Activated T-cell treated with anti-CD3 and anti-CD28 coated beads, Interleukin-2, amount 50 U/mL, for 24 hours (primary cell): ENCODE data around the gene GLCE.

Source experiments
- DNase-seq: peaks from one replicate; pipeline ENCODE4 v3.0.0-alpha.2; 2020
- H3K27ac Mint-ChIP-seq: 2 replicates; pipeline ENCODE4 v1.8.0; 2020; ENCODE audit warnings: mild to moderate bottlenecking, mixed read lengths
- H3K27me3 Mint-ChIP-seq: 2 replicates; pipeline ENCODE4 v1.8.0; 2020; ENCODE audit warnings: mixed read lengths
- H3K36me3 Mint-ChIP-seq: 2 replicates; pipeline ENCODE4 v1.8.0; 2020; ENCODE audit warnings: low read depth, mixed read lengths
- H3K4me1 Mint-ChIP-seq: 2 replicates; pipeline ENCODE4 v1.8.0; 2020; ENCODE audit warnings: low read depth, mixed read lengths
- H3K4me3 Mint-ChIP-seq: 2 replicates; pipeline ENCODE4 v1.8.0; 2020; ENCODE audit warnings: mild to moderate bottlenecking, moderate library complexity, mixed read lengths
- H3K9me3 Mint-ChIP-seq: 2 replicates; pipeline ENCODE4 v1.8.0; 2020; ENCODE audit warnings: mixed read lengths

Gene GLCE

GRCh38 chr15:69223083-69223813 lies 62.8 kb downstream of the GLCE start:
- no peak for DNase-seq
- no peaks in the 10 kb centered on the region for H3K4me1 Mint-ChIP-seq
- H3K36me3 Mint-ChIP-seq, result peaks cover 14% of the 10 kb centered on the region
- no peaks in the 10 kb centered on the region for H3K27me3 Mint-ChIP-seq
- H3K4me3 Mint-ChIP-seq, result no peak overlapping the region
- peaks cover 18% of the 10 kb centered on the region for H3K9me3 Mint-ChIP-seq
- no peak overlapping the region for H3K27ac Mint-ChIP-seq

- no peak overlapping the region for H3K27ac Mint-ChIP-seq
- no peaks in the 10 kb centered on the region for H3K27me3 Mint-ChIP-seq
- H3K36me3 Mint-ChIP-seq, result peaks cover 22% of the 10 kb centered on the region
- H3K4me3 Mint-ChIP-seq, result no peak overlapping the region
- peaks cover 18% of the 10 kb centered on the region for H3K9me3 Mint-ChIP-seq
- DNase-seq, result no peak
- H3K4me1 Mint-ChIP-seq, result no peaks in the 10 kb centered on the region
Measured at GRCh38 chr15:69224383-69224782, 63.9 kb downstream of the GLCE start.

DNA sequence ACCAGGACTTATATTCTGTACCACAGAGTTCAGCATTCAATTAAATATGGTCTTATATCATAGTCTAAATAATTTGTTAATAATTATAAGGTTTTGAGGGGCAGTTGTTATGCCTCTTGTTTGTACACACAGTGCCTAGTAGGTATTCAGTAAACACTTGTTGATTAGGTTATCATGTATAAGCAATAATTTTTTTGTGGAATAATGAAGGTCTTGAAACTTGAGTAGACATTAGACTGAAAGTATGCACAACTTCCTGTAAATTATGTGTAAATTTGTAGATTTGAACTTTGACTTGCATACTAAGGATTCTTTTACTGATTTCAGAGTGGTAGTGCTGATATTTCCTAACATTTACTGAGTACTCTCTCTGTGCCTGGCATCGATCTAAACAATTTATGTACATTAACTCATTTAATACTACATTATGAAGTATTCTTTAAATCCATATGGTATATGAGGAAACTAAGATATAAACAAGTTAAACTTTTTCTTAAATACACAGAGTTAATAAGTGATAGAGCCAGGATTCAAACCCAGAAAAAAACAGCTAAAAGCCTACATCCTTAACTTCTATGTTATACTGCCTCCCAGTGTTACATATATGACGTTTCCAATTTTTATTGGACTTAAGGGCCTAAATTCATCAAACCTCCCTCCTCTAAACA lies 65.1 kb downstream of the GLCE start:
- H3K27me3 Mint-ChIP-seq, result no peaks in the 10 kb centered on the region
- no peaks in the 10 kb centered on the region for H3K4me1 Mint-ChIP-seq
- H3K9me3 Mint-ChIP-seq, result peaks cover 18% of the 10 kb centered on the region
- peaks cover 21% of the 10 kb centered on the region for H3K36me3 Mint-ChIP-seq
- H3K27ac Mint-ChIP-seq, result no peak overlapping the region
- DNase-seq, result no peak
- H3K4me3 Mint-ChIP-seq, result no peak overlapping the region

- H3K36me3 Mint-ChIP-seq, result peaks cover 19% of the 10 kb centered on the region
- H3K27me3 Mint-ChIP-seq, result no peaks in the 10 kb centered on the region
- peaks cover 18% of the 10 kb centered on the region for H3K9me3 Mint-ChIP-seq
- no peak overlapping the region for H3K27ac Mint-ChIP-seq
- no peaks in the 10 kb centered on the region for H3K4me1 Mint-ChIP-seq
- DNase-seq, result no peak
- H3K4me3 Mint-ChIP-seq, result no peak overlapping the region
Measured at GRCh38 chr15:69226023-69226355, 65.6 kb downstream of the GLCE start.

DNA sequence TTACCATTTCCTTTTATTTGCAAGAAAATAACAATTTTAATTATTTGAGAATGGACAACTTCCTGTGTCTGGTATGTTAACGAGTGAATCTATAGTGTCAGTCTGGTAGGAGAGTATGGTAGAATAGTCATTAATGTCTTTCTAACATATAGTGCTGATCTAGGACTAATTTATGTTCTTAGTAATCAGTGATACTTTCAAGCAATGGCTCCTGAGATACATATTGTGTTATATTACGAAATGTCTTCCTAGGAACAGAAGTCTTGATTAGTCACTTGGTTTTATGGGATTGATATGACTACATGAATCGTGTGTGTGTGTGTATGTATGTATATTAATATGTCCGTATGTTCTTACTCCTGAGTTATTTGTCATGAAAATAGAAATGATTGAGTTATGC lies 71.7 kb downstream of the GLCE start:
- Mint-ChIP-seq H3K4me3 (no peak overlapping the region), H3K9me3 (no peaks in the 10 kb centered on the region), H3K27ac (no peak overlapping the region), H3K4me1 (peaks cover 5% of the 10 kb centered on the region), H3K27me3 (no peaks in the 10 kb centered on the region), H3K36me3 (peaks cover 10% of the 10 kb centered on the region)
- no peak for DNase-seq

DNA sequence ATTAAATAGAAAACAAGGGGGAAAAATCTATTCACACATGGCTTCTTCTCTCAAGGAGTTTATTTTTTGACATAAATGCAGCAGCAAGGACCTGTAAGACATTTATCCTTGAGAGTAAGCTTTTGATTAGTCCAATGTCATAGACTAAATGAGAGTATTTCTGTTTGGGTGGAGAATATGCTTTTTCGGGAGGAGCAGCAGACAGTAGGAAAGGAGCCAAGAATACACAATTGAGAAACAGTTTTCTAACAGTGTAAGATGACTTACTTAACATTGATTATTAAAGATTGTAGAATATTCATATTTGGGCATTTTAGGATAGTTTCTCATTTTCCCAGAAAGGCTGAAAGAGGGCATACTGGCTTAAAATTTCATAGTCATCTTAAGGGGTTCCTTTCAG lies 72.3 kb downstream of the GLCE start:
- Mint-ChIP-seq H3K4me1 (peaks cover 5% of the 10 kb centered on the region), H3K36me3 (peaks cover 10% of the 10 kb centered on the region), H3K27me3 (no peaks in the 10 kb centered on the region), H3K27ac (no peak overlapping the region), H3K4me3 (no peak overlapping the region), H3K9me3 (no peaks in the 10 kb centered on the region)
- no peak for DNase-seq

- no peak overlapping the region for H3K4me3 Mint-ChIP-seq
Measured at GRCh38 chr15:69234676-69235075, 74.2 kb downstream of the GLCE start.

GRCh38 chr15:69236505-69236904 lies 76.1 kb downstream of the GLCE start:
- no peak overlapping the region for H3K4me3 Mint-ChIP-seq
- peaks cover 2% of the 10 kb centered on the region for H3K36me3 Mint-ChIP-seq
- no peaks in the 10 kb centered on the region for H3K27me3 Mint-ChIP-seq
- no peaks in the 10 kb centered on the region for H3K9me3 Mint-ChIP-seq
- no peak for DNase-seq
- no peak overlapping the region for H3K27ac Mint-ChIP-seq
- H3K4me1 Mint-ChIP-seq, result peaks cover 5% of the 10 kb centered on the region

More at GRCh38 chr15:69234676-69235075, 74.2 kb downstream of the GLCE start:
- Mint-ChIP-seq H3K36me3 (peaks cover 2% of the 10 kb centered on the region), H3K4me1 (peaks cover 5% of the 10 kb centered on the region), H3K27ac (no peak overlapping the region), H3K27me3 (no peaks in the 10 kb centered on the region), H3K9me3 (no peaks in the 10 kb centered on the region)
- no peak for DNase-seq

DNA sequence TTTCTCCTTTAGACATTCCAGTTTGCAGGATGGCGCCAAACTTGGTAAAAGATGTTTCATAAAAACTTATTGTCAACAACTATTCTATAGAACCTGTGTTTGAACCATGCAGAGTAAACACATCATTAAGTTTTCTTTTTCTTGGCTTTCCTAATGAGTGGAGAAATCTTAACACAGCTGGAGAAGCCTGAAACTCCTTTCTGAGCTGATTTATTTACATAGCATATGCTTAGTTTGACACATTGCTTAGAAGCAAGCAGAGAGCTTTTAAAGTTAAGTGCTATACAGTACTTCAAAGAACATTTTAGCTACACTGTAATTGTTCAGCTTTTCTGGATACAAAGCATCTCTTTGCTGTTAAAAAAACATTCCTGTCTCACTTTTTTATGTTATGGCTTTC lies 77.3 kb downstream of the GLCE start:
- Mint-ChIP-seq H3K9me3 (no peaks in the 10 kb centered on the region), H3K36me3 (peaks cover 2% of the 10 kb centered on the region), H3K27ac (no peak overlapping the region), H3K27me3 (no peaks in the 10 kb centered on the region), H3K4me1 (no peaks in the 10 kb centered on the region), H3K4me3 (no peak overlapping the region)
- DNase-seq, result no peak

DNA sequence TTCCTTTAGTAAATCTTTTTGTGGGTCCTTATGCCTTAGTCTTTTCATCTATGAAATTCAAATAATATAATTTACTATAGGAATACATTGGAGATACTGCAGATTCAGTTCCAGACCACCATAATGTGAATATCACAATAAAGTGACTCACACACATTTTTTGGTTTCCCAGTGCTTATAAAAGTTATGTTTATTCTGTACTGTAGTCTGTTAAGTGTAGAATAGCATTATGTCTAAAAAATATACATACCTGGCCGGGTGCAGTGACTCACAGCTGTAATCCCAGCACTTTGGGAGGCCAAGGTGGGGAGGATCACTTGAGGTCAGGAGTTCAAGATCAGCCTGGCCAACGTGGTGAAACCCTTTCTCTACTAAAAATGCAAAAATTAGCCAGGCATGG lies 84.4 kb downstream of the GLCE start:
- no peak for DNase-seq
- no peaks in the 10 kb centered on the region for H3K27me3 Mint-ChIP-seq
- no peaks in the 10 kb centered on the region for H3K9me3 Mint-ChIP-seq
- H3K36me3 Mint-ChIP-seq, result no peaks in the 10 kb centered on the region
- no peak overlapping the region for H3K4me3 Mint-ChIP-seq
- H3K4me1 Mint-ChIP-seq, result no peaks in the 10 kb centered on the region
- H3K27ac Mint-ChIP-seq, result no peak overlapping the region

GRCh38 chr15:69253156-69253555 lies 92.7 kb downstream of the GLCE start:
- H3K9me3 Mint-ChIP-seq, result no peaks in the 10 kb centered on the region
- H3K27me3 Mint-ChIP-seq, result no peaks in the 10 kb centered on the region
- no peak overlapping the region for H3K27ac Mint-ChIP-seq
- H3K4me1 Mint-ChIP-seq, result no peaks in the 10 kb centered on the region
- no peak overlapping the region for H3K4me3 Mint-ChIP-seq
- DNase-seq, result no peak
- H3K36me3 Mint-ChIP-seq, result peaks cover 1% of the 10 kb centered on the region

DNA sequence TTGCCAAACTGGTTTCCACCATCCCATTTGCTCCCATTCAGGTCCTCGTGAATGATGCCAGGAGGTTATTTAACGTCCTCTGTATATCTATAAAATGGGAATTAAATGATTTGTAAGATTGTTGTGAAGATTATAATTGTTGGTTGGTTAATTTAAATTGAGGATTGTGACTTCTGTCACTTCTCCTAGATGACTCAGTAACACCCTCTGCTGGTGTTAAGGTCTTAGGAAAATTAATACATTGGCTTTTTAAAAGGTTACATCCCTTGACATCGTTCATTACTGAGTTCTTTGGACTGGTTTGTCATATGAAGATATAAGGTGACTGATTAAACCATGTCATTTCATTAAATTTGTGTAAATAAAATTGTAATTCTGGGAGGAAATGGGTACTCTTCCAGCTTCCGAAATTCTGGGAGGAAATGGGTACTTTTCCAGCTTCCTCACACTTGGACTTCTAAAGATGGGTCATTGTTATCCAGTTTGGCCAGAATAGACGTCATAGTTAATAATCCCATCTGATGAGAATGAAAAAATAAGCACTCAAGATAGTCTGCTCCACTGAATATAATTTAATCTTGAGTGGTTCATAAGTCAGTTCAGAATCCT lies 105.0 kb downstream of the GLCE start:
- no peak for DNase-seq
- H3K9me3 Mint-ChIP-seq, result no peaks in the 10 kb centered on the region
- no peaks in the 10 kb centered on the region for H3K4me1 Mint-ChIP-seq
- H3K36me3 Mint-ChIP-seq, result no peaks in the 10 kb centered on the region
- no peak overlapping the region for H3K27ac Mint-ChIP-seq
- H3K27me3 Mint-ChIP-seq, result no peaks in the 10 kb centered on the region
- no peak overlapping the region for H3K4me3 Mint-ChIP-seq

GRCh38 chr15:69271217-69271616 lies 110.8 kb downstream of the GLCE start:
- no peak for DNase-seq
- Mint-ChIP-seq H3K27ac (no peak overlapping the region), H3K4me3 (no peak overlapping the region), H3K9me3 (no peaks in the 10 kb centered on the region), H3K4me1 (no peaks in the 10 kb centered on the region), H3K27me3 (peaks cover 3% of the 10 kb centered on the region), H3K36me3 (no peaks in the 10 kb centered on the region)

- Mint-ChIP-seq H3K9me3 (no peaks in the 10 kb centered on the region), H3K27me3 (peaks cover 3% of the 10 kb centered on the region), H3K27ac (no peak overlapping the region), H3K4me1 (no peaks in the 10 kb centered on the region), H3K36me3 (no peaks in the 10 kb centered on the region), H3K4me3 (no peak overlapping the region)
- no peak for DNase-seq
Measured at GRCh38 chr15:69272139-69272538, 111.7 kb downstream of the GLCE start.

GRCh38 chr15:69272891-69273290 lies 112.5 kb downstream of the GLCE start:
- H3K4me1 Mint-ChIP-seq, result no peaks in the 10 kb centered on the region
- DNase-seq, result no peak

More at GRCh38 chr15:69272891-69273290, 112.5 kb downstream of the GLCE start:
- Mint-ChIP-seq H3K4me3 (no peak overlapping the region), H3K27ac (no peak overlapping the region), H3K27me3 (peaks cover 5% of the 10 kb centered on the region), H3K36me3 (no peaks in the 10 kb centered on the region), H3K9me3 (no peaks in the 10 kb centered on the region)
